OCI-LY1 (cell line): ENCODE results near the gene ABCD3.

Source experiments
- H2AFZ ChIP-seq: fragments of 200-600 bp; sonication (generic), shearing (Covaris generic); 2 replicates; pipeline ENCODE4 v1.6.0; 2014; ENCODE audit warnings: antibody characterized with exemption, mild to moderate bottlenecking, low read length
- H3F3A ChIP-seq: fragments of 200-600 bp; sonication (generic), shearing (Covaris generic); 2 replicates; pipeline ENCODE4 v1.6.0; 2014; ENCODE audit warnings: mild to moderate bottlenecking, antibody characterized with exemption, low read length, moderate library complexity; ENCODE audit not compliant: insufficient read depth
- H3K27ac ChIP-seq: fragments of 200-600 bp; sonication (generic); 2 replicates; pipeline ENCODE4 v1.5.1; 2014; ENCODE audit warnings: low read length, mixed run types, mild to moderate bottlenecking, low read depth; ENCODE audit not compliant: poor library complexity, severe bottlenecking
- H3K27me3 ChIP-seq: fragments of 200-600 bp; sonication (generic); 2 replicates; pipeline ENCODE4 v1.6.0; 2014; ENCODE audit warnings: antibody characterized with exemption, mild to moderate bottlenecking, low read length, moderate library complexity; ENCODE audit not compliant: insufficient read depth
- H3K36me3 ChIP-seq: fragments of 200-600 bp; sonication (generic); 2 replicates; pipeline ENCODE4 v1.6.1; 2014; ENCODE audit warnings: mild to moderate bottlenecking, antibody characterized with exemption, low read length, moderate library complexity, mixed read lengths; ENCODE audit not compliant: insufficient read depth
- H3K4me1 ChIP-seq: fragments of 200-600 bp; sonication (generic); 2 replicates; pipeline ENCODE4 v1.5.1; 2014; ENCODE audit warnings: mild to moderate bottlenecking, low read length, moderate library complexity; ENCODE audit not compliant: insufficient read depth, severe bottlenecking
- H3K4me2 ChIP-seq: fragments of 200-600 bp; sonication (generic), shearing (Covaris generic); 2 replicates; pipeline ENCODE4 v1.6.1; 2014; ENCODE audit warnings: low read length
- H3K4me3 ChIP-seq: fragments of 200-600 bp; sonication (generic); 2 replicates; pipeline ENCODE4 v1.5.1; 2014; ENCODE audit warnings: low read length, low read depth, mild to moderate bottlenecking, mixed read lengths; ENCODE audit not compliant: poor library complexity, severe bottlenecking
- H3K79me2 ChIP-seq: fragments of 200-600 bp; shearing (Covaris generic); 2 replicates; pipeline ENCODE4 v1.6.1; 2016; ENCODE audit warnings: mixed run types, low read length, mixed read lengths; ENCODE audit not compliant: insufficient read depth
- H3K9ac ChIP-seq: fragments of 200-600 bp; sonication (generic), shearing (Covaris generic); 2 replicates; pipeline ENCODE4 v1.6.1; 2014; ENCODE audit warnings: mild to moderate bottlenecking, low read length, mixed read lengths
- H3K9me2 ChIP-seq: fragments of 200-600 bp; sonication (generic), shearing (Covaris generic); 2 replicates; pipeline ENCODE4 v1.6.1; 2014; ENCODE audit warnings: low read depth, mild to moderate bottlenecking, low read length, mixed read lengths
- H3K9me3 ChIP-seq: fragments of 200-600 bp; shearing (Covaris generic); 2 replicates; pipeline ENCODE4 v1.6.1; 2014; ENCODE audit warnings: low read length, mixed read lengths
- H4K20me1 ChIP-seq: fragments of 200-600 bp; sonication (generic), shearing (Covaris generic); 2 replicates; pipeline ENCODE4 v1.6.0; 2016; ENCODE audit warnings: mild to moderate bottlenecking, low read length; ENCODE audit not compliant: insufficient read depth
- CTCF ChIP-seq: fragments of 200-600 bp; sonication (generic), shearing (Covaris generic); IDR thresholded peaks from 2 replicates; pipeline ENCODE4 v1.5.1; 2017; ENCODE audit warnings: mild to moderate bottlenecking, antibody characterized with exemption, low read length, moderate library complexity, mixed read lengths
- EZH2 ChIP-seq: fragments of 200-600 bp; sonication (generic), shearing (Covaris generic); IDR thresholded peaks from 2 replicates; pipeline ENCODE4 v1.8.0; 2017; ENCODE audit warnings: borderline replicate concordance, mixed run types, mild to moderate bottlenecking, antibody characterized with exemption, low read length, moderate library complexity, mixed read lengths

ABCD3 gene

GRCh38 chr1:94417728-94417977, 536 bp upstream of the ABCD3 start:
- H3K9me2 ChIP-seq, result no peaks in the 10 kb centered on the region
- H3K4me3 ChIP-seq, result peak overlapping the region; percentile 85
- peaks cover 9% of the 10 kb centered on the region for H3K79me2 ChIP-seq
- H4K20me1 ChIP-seq, result no peaks in the 10 kb centered on the region
- no peaks in the 10 kb centered on the region for H3K36me3 ChIP-seq
- peak overlapping the region; percentile 84 for H2AFZ ChIP-seq
- H3K9ac ChIP-seq, result peak overlapping the region; percentile 70
- H3F3A ChIP-seq, result no peaks in the 10 kb centered on the region
- TF ChIP-seq EZH2 (no peak), CTCF (no peak)
- peak overlapping the region; percentile 76 for H3K4me2 ChIP-seq
- no peaks in the 10 kb centered on the region for H3K9me3 ChIP-seq
- peaks cover 33% of the 10 kb centered on the region for H3K4me1 ChIP-seq
- H3K27ac ChIP-seq, result no peak overlapping the region
- H3K27me3 ChIP-seq, result no peaks in the 10 kb centered on the region

- peak overlapping the region; percentile 85 for H3K4me3 ChIP-seq
- no peaks in the 10 kb centered on the region for H4K20me1 ChIP-seq
- H3F3A ChIP-seq, result no peaks in the 10 kb centered on the region
- peak overlapping the region; percentile 85 for H3K4me2 ChIP-seq
- peaks cover 42% of the 10 kb centered on the region for H3K4me1 ChIP-seq
- H2AFZ ChIP-seq, result no peak overlapping the region
- no peak overlapping the region for H3K27ac ChIP-seq
- H3K9me3 ChIP-seq, result no peaks in the 10 kb centered on the region
- H3K79me2 ChIP-seq, result peaks cover 9% of the 10 kb centered on the region
- H3K9ac ChIP-seq, result peak overlapping the region; percentile 75
- H3K9me2 ChIP-seq, result no peaks in the 10 kb centered on the region
- TF ChIP-seq EZH2, result no peak
- TF ChIP-seq CTCF, result no peak
- no peaks in the 10 kb centered on the region for H3K27me3 ChIP-seq
- no peaks in the 10 kb centered on the region for H3K36me3 ChIP-seq
Measured at GRCh38 chr1:94418664-94419655, 771 bp downstream of the ABCD3 start.

- Histone ChIP-seq H3K79me2 (peaks cover 33% of the 10 kb centered on the region), H3K4me2 (no peak overlapping the region), H3K27ac (no peak overlapping the region), H3K9me2 (no peaks in the 10 kb centered on the region), H3K9ac (no peak overlapping the region), H3K36me3 (no peaks in the 10 kb centered on the region), H2AFZ (no peak overlapping the region), H3K27me3 (no peaks in the 10 kb centered on the region), H4K20me1 (no peaks in the 10 kb centered on the region), H3K9me3 (no peaks in the 10 kb centered on the region), H3K4me3 (no peak overlapping the region), H3K4me1 (peaks cover 41% of the 10 kb centered on the region), H3F3A (no peaks in the 10 kb centered on the region)
- TF ChIP-seq CTCF (no peak), EZH2 (no peak)
Measured at GRCh38 chr1:94422115-94422820, 4.1 kb downstream of the ABCD3 start.
